Stimulated activated CD8-positive, alpha-beta memory T cell treated with anti-CD3 and anti-CD28 coated beads, Interleukin-7, amount 100 ng/mL, for 4 hours (primary cell): ENCODE data around the gene PRICKLE2.

Experiments used
- DNase-seq, 2 donors: peaks; one replicate each; pipeline ENCODE4 v3.0.0-alpha.2; 2020; ENCODE audit warnings: low read depth in 2 of 2

The PRICKLE2 gene

GRCh38 chr3:64073158-64073761 lies 152.0 kb downstream of the PRICKLE2 start:
- DNase-seq: no peak

GRCh38 chr3:64072126-64072525 lies 153.1 kb downstream of the PRICKLE2 start:
- no peak for DNase-seq

GRCh38 chr3:64070704-64071103 lies 154.6 kb downstream of the PRICKLE2 start:
- DNase-seq: no peak

- DNase-seq: no peak
These were observed 157.5 kb downstream of the PRICKLE2 start for GRCh38 chr3:64067506-64068346.

- no peak for DNase-seq
These were observed 160.5 kb downstream of the PRICKLE2 start for GRCh38 chr3:64064804-64065203.

- DNase-seq: no peak
These were observed 161.3 kb downstream of the PRICKLE2 start for GRCh38 chr3:64063983-64064438.

GRCh38 chr3:64063207-64063982 lies 161.9 kb downstream of the PRICKLE2 start:
- DNase-seq: no peak

GRCh38 chr3:64061628-64062027 lies 163.6 kb downstream of the PRICKLE2 start:
- no peak for DNase-seq

GRCh38 chr3:64059484-64060175 lies 165.6 kb downstream of the PRICKLE2 start:
- DNase-seq: no peak

GRCh38 chr3:64058566-64058965 lies 166.7 kb downstream of the PRICKLE2 start:
- DNase-seq: no peak

GRCh38 chr3:64057231-64057630 lies 168.0 kb downstream of the PRICKLE2 start:
- DNase-seq: no peak

GRCh38 chr3:64056606-64057180 lies 168.6 kb downstream of the PRICKLE2 start:
- DNase-seq: no peak

GRCh38 chr3:64055076-64055475 lies 170.2 kb downstream of the PRICKLE2 start:
- DNase-seq: no peak

- DNase-seq: no peak
These were observed 170.8 kb downstream of the PRICKLE2 start for GRCh38 chr3:64054488-64054887.

- DNase-seq: no peak
These were observed 171.7 kb downstream of the PRICKLE2 start for GRCh38 chr3:64053581-64053980.

- DNase-seq: no peak
These were observed 172.1 kb downstream of the PRICKLE2 start for GRCh38 chr3:64053117-64053516.

- no peak for DNase-seq
These were observed 175.4 kb downstream of the PRICKLE2 start for GRCh38 chr3:64049832-64050231.

GRCh38 chr3:64049136-64049535 lies 176.1 kb downstream of the PRICKLE2 start:
- no peak for DNase-seq

- DNase-seq: no peak
These were observed 176.6 kb downstream of the PRICKLE2 start for GRCh38 chr3:64048631-64049061.

GRCh38 chr3:64047787-64048186 lies 177.5 kb downstream of the PRICKLE2 start:
- DNase-seq: no peak

GRCh38 chr3:64046996-64047594 lies 178.2 kb downstream of the PRICKLE2 start:
- no peak for DNase-seq
